ENCODE measurements around the gene GPR141.

Gene GPR141

DNA sequence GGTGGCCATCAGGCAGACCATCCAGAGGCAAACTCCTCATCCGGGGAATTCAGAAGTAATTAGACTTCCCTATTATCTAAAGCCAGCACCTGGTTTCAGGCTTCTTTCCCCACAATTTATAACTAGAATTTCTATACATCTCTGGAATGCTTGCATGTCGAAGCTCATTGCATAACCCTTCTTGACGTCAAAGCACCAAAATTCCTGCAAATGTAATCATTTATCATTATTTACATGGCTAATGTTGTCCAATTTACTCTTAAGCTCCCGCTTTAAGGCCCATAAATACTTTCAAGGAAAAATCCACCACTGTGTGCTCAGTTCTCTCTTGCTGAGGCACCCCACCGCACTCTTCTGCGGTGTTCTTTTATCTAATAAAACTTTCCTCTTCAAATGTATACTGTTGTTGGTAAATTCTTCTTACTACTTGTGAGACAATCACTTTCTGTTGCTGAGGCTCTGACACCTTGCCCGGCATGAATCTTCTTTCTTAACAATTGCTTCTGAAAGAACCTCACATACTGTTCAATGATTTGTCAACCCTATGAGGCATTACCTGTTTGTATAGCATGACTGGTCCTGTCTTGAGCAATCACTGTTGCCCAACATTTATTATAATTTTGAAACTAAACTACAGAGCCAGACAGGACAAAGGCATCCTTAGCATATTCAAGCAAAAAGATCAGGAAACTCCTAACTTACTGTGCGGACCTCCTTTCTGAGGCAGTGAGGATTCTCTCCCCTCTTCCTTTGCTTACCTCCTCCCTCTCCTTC, 17.4 kb upstream of the GPR141 start:
- no peak for TF ChIP-seq JUND (IDR thresholded peaks at IDR 0.05; ENCODE audit: low read depth)
- DNase-seq (ENCODE audit: low read depth in 1 of 2, low spot score in 1 of 2): peak in 1 of 2 experiments; percentile 36
- in situ Hi-C loops (cut with HindIII; ENCODE audit: low pct_unique_long_range_greater_than_20kb, low sequenced_read_pairs): no loop called here

DNA sequence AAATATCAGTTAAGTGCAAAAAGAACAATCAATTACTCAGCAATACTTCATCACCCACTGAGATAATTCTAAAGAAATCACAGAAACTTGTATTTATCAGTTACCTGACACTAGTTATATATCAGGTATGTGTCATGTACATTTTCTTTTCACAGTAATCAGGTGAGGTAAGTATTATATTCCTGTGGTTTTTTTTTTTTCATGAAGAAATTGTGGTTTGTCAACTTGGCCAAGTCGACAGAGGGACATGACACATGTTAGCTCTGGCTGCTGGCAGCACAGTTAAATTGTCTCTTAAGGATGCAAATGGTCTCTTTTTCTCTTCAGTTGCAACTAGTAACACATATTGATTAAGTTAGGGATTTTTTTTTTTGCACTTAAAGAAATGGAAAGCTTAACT, 13.7 kb upstream of the GPR141 start:
- in situ Hi-C loops (cut with HindIII; ENCODE audit: low pct_unique_long_range_greater_than_20kb, low sequenced_read_pairs): no loop called here
- TF ChIP-seq JUND (IDR thresholded peaks at IDR 0.05; ENCODE audit: low read depth): no peak
- no peak for DNase-seq (ENCODE audit: low read depth in 1 of 2, low spot score in 1 of 2)

DNA sequence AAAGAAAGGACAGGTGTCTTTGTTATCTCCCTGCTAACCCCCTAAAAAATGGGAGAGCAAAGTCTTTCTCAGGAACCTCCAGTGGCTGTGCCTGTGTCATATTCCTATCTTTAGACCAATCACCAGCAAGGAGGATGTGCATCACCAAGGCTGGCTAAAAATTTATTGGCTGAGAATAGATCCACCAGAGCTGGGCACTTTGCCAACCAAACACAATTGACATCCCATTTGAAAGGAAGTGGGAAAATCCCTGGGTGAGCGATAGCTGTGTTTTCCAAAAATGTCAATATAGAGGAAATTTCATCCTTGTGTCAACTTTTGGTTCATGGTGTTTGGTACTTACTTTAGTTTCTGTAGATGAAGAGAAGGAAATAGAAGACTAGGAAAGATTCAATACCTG, 13.1 kb upstream of the GPR141 start:
- no peak for TF ChIP-seq JUND (IDR thresholded peaks at IDR 0.05; ENCODE audit: low read depth)
- in situ Hi-C loops (cut with HindIII; ENCODE audit: low pct_unique_long_range_greater_than_20kb, low sequenced_read_pairs): no loop called here
- DNase-seq (ENCODE audit: low read depth in 1 of 2, low spot score in 1 of 2): no peak

DNA sequence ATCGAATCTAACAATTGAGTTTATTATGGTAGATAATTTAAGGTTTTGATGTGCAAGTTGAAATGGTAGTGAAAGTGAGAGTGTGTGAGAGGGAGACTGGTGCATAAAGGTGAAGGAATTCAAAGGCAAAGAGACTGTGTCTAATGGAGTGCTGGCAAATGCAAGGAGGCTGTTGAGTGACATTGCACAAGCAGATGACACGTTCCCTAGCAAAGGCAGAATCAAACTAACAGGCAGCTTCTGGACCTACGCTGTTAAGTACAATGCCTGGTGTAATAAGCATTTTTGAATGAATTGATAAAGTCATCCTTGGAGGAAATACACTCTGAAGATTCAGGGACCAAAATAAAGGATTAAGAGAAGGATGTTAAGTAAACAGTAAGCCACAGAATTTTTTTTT, 11.7 kb upstream of the GPR141 start:
- DNase-seq (ENCODE audit: low read depth in 1 of 2, low spot score in 1 of 2): no peak
- TF ChIP-seq JUND (IDR thresholded peaks at IDR 0.05; ENCODE audit: low read depth): no peak
- in situ Hi-C loops (cut with HindIII; ENCODE audit: low pct_unique_long_range_greater_than_20kb, low sequenced_read_pairs): no loop called here

DNA sequence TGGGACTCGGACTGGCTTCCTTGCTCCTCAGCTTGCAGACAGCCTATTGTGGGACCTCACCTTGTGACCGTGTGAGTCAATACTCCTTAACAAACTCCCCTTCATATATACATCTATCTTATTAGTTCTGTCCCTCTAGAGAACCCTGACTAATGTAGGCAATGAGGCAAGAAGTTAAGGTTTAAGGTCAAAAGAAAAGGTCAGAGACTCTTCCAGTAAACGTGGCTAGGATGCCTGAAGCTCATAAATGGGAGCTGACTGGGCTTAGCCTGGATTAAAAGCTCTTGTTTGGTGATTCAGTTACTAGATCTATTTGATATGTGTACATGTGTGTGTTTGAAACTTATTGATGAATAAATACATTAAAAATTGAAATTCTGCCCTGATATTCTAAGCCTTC, 10.6 kb upstream of the GPR141 start:
- TF ChIP-seq JUND (IDR thresholded peaks at IDR 0.05; ENCODE audit: low read depth): no peak
- no peak for DNase-seq (ENCODE audit: low read depth in 1 of 2, low spot score in 1 of 2)
- in situ Hi-C loops (cut with HindIII; ENCODE audit: low pct_unique_long_range_greater_than_20kb, low sequenced_read_pairs): no loop called here

DNA sequence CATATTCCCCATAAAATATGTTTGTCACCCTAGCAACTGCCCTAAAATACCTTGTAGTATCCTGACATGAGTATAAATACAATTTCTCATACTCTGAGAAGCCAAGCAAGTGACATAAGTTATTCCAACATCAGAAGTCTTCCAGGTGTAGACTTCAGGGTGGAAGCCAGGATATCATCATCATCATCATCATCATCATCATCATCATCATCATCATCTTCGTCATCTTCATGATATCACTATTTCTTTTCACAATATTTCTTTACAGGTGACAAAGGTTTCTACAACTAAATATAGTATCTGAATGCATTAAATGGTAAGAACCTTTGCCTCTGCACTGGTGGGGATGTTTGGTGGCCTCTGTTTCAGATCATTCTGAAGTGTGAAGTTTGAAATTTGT, 10.0 kb upstream of the GPR141 start:
- no peak for DNase-seq (ENCODE audit: low read depth in 1 of 2, low spot score in 1 of 2)
- TF ChIP-seq JUND (IDR thresholded peaks at IDR 0.05; ENCODE audit: low read depth): no peak
- in situ Hi-C loops (cut with HindIII; ENCODE audit: low pct_unique_long_range_greater_than_20kb, low sequenced_read_pairs): no loop called here

DNA sequence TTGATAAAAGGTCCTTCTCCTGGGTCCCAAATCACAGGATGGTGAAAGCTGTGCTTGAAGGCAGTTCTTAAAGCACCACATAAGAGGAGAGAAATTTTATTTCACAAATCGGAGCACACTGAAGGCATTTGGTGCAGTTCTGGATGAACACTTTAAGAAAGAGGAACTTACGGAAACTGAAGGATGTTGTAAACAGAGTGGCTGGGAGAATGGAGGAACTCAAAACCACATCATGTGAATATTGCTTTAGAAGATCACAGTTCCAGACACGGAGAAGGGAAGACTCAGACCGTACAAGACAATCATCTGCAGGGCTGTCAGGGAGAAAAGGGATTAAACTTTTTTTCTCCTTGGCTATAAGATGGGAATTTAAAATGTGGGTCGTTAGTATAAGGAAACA, 9.0 kb upstream of the GPR141 start:
- DNase-seq (ENCODE audit: low read depth in 1 of 2, low spot score in 1 of 2): no peak
- no peak for TF ChIP-seq JUND (IDR thresholded peaks at IDR 0.05; ENCODE audit: low read depth)
- in situ Hi-C loops (cut with HindIII; ENCODE audit: low pct_unique_long_range_greater_than_20kb, low sequenced_read_pairs): no loop called here

DNA sequence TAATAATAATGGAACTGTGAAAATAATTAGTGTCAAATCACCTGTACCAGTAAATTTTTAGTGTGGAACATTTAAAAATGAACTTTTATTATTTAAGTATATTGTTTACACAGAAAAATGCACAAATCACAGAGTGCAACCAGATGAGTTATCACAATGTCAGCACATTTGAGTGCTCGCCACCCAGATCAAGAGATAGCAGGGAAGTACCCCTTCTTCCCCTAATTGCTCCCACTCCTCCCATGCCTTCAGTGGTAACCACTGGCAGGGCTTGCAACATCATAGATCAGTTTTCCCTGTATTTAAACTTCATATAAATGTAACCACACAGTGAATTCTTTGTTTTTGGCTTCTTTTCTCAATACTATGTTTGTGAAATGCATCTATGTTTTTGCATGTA, 7.8 kb upstream of the GPR141 start:
- TF ChIP-seq JUND (IDR thresholded peaks at IDR 0.05; ENCODE audit: low read depth): no peak
- in situ Hi-C loops (cut with HindIII; ENCODE audit: low pct_unique_long_range_greater_than_20kb, low sequenced_read_pairs): no loop called here
- DNase-seq (ENCODE audit: low read depth in 1 of 2, low spot score in 1 of 2): no peak

DNA sequence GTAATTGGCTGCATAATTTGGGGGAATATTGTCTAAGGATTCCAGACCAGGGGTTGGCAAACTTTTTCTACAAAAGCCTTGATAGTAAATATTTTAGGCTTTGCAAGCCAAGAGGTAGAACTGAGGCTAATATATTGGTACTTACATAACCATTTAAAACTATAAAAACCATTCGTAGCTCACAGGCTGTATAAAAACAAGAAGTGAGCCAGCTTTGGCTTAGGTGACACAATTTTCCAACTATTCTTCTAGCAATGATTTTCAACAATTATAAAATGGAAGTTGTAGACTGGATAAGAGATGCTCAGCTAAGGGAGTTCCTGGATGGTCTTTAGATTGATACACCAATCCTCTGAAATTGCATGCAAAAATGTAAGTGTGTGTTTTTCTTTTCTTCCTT, 1.4 kb downstream of the GPR141 start:
- no peak for TF ChIP-seq JUND (IDR thresholded peaks at IDR 0.05; ENCODE audit: low read depth)
- no peak for DNase-seq (ENCODE audit: low read depth in 1 of 2, low spot score in 1 of 2)
- in situ Hi-C loops (cut with HindIII; ENCODE audit: low pct_unique_long_range_greater_than_20kb, low sequenced_read_pairs): no loop called here

DNA sequence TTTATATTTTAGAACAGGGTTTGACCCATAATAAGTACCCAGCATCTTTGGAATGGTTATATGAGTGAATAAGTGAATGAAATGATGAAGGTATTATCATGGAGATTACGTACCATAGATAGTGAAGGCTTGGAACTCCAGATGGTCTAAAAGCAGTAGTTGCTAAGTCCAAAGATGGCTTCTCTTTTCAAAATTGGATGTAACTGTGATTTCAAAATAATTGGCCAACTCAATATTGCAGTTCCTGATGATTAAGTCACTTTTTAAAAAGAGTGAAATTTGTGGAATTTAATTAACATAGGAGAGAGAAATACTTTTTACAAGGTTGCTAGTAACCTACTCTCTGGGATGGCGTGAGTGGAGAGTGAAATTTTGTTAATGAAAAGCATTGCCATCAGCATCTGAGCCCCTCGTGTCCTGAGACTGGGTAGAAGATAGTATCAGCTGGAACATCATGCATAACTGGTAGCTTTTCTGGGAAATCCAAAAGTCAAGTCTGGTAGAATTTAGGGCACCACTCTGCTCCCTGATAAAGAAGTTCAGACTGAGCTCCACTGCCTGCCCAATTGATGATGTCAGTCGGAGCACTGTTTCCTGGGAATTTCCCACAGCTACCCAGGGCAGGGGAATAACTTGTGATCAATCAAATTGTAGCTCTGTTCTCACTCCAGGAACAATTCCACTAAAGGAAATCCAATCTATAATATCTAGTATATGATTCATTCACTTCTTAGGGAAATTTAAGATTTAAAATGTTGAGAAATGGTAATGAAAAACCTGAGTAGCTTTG, 3.2 kb downstream of the GPR141 start:
- in situ Hi-C loops (cut with HindIII; ENCODE audit: low pct_unique_long_range_greater_than_20kb, low sequenced_read_pairs): no loop called here
- TF ChIP-seq JUND (IDR thresholded peaks at IDR 0.05; ENCODE audit: low read depth): no peak
- DNase-seq (ENCODE audit: low read depth in 1 of 2, low spot score in 1 of 2): no peak

DNA sequence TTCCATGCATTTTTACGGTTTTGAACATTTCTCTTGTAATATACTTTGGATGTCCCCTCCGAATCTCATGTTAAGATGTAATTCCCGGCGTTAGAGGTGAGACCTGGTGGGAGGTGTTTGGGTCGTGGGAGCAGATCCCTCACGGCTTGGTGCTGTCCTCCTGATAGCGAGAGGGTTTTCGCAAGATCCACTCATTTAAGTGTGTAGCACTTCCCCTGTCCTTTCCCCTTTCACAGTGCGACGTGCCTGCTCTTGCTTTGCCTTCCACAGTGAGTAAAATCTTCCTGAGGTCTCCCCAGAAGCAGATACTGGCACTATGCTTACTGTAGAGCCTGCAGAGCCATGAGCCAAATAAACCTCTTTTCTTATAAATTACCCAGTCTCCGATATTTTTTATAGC, 6.6 kb downstream of the GPR141 start:
- in situ Hi-C loops (cut with HindIII; ENCODE audit: low pct_unique_long_range_greater_than_20kb, low sequenced_read_pairs): no loop called here
- TF ChIP-seq JUND (IDR thresholded peaks at IDR 0.05; ENCODE audit: low read depth): no peak
- no peak for DNase-seq (ENCODE audit: low read depth in 1 of 2, low spot score in 1 of 2)

DNA sequence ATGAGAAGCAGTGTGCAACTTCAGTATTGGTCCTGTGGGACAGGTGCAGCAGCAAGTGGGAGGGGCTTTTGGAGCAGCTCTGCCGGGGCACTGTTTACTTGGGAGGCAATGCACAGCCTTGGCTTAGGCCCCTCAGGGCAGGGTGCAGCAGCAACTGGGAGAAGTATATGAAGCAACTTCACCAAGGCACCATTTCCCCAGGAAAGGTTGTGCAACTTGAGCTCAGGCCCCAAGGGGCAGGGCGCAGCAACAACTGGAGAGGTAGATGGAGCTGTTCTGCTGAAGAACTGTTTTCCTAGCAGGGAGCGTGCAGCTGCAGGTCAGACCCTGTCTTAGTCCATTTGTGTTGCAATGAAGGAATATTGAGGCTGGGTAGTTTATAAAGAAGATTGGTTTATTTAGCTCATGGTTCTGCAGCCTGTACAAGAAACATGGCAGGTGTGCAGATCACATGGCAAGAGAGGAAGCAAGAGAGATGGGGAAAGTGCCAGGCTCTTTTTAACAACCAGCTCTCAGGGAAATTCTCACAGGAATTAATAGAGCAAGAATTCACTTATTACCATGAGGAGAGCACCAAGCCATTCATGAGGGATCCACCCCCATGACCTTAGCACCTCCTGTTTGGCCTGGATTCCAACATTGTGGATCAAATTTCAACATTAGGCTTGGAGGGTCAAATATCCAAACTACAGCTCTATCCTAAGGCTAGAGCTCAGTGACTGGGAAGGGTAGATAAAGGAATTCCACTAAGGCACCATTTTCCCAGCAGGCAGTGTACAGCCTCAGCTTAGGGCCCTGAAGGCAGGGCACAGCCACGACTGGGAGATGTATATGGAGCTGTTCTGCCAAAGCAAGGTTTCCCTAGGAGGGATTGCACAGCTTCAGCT, 10.9 kb downstream of the GPR141 start:
- no peak for TF ChIP-seq JUND (IDR thresholded peaks at IDR 0.05; ENCODE audit: low read depth)
- in situ Hi-C loops (cut with HindIII; ENCODE audit: low pct_unique_long_range_greater_than_20kb, low sequenced_read_pairs): no loop called here
- no peak for DNase-seq (ENCODE audit: low read depth in 1 of 2, low spot score in 1 of 2)

DNA sequence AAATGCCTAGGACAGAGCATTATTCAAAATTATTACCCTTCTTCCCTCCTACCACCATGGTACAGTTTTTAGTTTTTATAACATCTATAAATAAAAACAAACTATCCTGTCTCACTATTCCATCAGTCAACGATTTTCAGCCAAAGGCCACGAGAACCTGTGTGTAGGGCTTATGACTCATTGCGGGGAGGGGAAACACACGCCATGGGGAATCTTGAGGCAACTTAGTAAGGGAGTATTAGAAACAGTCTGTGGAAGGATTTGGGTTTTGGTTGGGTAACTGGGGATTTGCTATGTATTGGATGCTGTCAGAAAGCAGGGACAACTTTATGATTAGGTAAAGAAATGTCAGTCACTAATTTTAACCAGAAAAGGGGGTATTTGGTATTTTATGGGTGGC, 14.7 kb downstream of the GPR141 start:
- no peak for DNase-seq (ENCODE audit: low read depth in 1 of 2, low spot score in 1 of 2)
- in situ Hi-C loops (cut with HindIII; ENCODE audit: low pct_unique_long_range_greater_than_20kb, low sequenced_read_pairs): no loop called here
- TF ChIP-seq JUND (IDR thresholded peaks at IDR 0.05; ENCODE audit: low read depth): no peak
